ENCODE results near the gene HIBADH.

GRCh38 chr7:27616186-27616491 is 46.5 kb downstream of the HIBADH start:
- TF ChIP-seq POLR2A (IDR thresholded peaks at IDR 0.05), result no peak
- TF ChIP-seq POLR2AphosphoS5 (IDR thresholded peaks at IDR 0.05), result no peak
- TF ChIP-seq CTCF (IDR thresholded peaks at IDR 0.05), result no peak
- no peak for TF ChIP-seq EP300 (IDR thresholded peaks at IDR 0.05; ENCODE audit: low read depth)
